ENCODE measurements around the gene PHACTR4. TPM values are rescaled to one million over a fixed set of nuclear protein-coding genes. Genes with fewer than 3 reads are reported as not detected.

PHACTR4 gene
- total and polyA plus RNA-seq, 9 donors: 10.3 to 33.0 (median 27.0) TPM

DNA sequence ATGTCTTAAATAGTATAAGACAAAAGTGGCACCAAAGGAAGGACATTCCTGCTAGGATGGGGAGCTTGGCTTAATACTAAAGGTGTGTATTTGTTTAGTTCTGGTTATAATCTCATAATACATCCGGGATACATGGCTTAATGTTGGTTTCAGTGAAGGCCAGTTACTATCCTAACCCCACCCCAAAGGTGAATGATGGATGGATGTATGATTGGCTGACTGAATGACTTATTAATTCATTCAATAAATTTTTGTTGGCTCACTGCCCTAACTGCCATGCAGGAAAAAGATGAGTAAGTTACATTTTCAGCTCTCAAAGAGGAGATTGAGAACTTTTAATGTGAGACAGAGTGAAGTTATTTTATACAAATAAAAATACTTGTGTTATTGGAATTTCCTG, 52.2 kb downstream of the PHACTR4 start:
- no CpG with 5 or more reads among the region's 1 CpG for WGBS (ENCODE audit: insufficient coverage)
- Histone ChIP-seq H3K27ac (ENCODE audit: low read length) (no peak overlapping the region), H3K9me3 (replicated peaks; ENCODE audit: control insufficient read depth, low read depth, low read length) (no peaks in the 10 kb centered on the region), H3K36me3 (ENCODE audit: control insufficient read depth, insufficient read depth, low read length) (no peaks in the 10 kb centered on the region), H3K4me1 (ENCODE audit: control insufficient read depth, insufficient read depth, low read length) (no peaks in the 10 kb centered on the region), H3K4me3 (ENCODE audit: low read length) (no peak overlapping the region), H3K27me3 (ENCODE audit: control insufficient read depth, insufficient read depth, low read length) (no peaks in the 10 kb centered on the region)
- DNase-seq: no peak

DNA sequence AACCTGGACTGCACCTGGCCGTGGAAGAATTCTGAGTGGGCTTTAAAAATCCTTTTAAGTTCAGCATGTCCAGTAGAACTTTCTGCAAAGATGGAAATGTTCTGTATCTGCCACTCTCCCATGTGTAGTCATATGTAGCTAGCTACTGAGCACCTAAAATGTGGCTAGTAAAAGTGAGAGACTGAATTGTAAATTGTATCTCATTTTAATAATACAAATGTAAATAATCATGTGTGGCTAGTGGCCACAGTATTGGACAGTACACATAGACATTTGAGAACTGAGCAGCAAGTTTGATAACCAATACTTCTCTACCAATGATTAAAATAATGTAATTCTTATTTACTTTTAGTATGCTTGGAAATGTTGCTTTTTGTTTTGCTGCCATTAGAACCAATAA, 57.3 kb downstream of the PHACTR4 start:
- 86% methylated on average over 1 of the region's 1 CpG for WGBS (ENCODE audit: insufficient coverage)
- no peak for DNase-seq
- Histone ChIP-seq H3K4me1 (ENCODE audit: control insufficient read depth, insufficient read depth, low read length) (no peaks in the 10 kb centered on the region), H3K36me3 (ENCODE audit: control insufficient read depth, insufficient read depth, low read length) (no peaks in the 10 kb centered on the region), H3K9me3 (replicated peaks; ENCODE audit: control insufficient read depth, low read depth, low read length) (no peaks in the 10 kb centered on the region), H3K27ac (ENCODE audit: low read length) (no peak overlapping the region), H3K27me3 (ENCODE audit: control insufficient read depth, insufficient read depth, low read length) (no peaks in the 10 kb centered on the region), H3K4me3 (ENCODE audit: low read length) (no peak overlapping the region)

DNA sequence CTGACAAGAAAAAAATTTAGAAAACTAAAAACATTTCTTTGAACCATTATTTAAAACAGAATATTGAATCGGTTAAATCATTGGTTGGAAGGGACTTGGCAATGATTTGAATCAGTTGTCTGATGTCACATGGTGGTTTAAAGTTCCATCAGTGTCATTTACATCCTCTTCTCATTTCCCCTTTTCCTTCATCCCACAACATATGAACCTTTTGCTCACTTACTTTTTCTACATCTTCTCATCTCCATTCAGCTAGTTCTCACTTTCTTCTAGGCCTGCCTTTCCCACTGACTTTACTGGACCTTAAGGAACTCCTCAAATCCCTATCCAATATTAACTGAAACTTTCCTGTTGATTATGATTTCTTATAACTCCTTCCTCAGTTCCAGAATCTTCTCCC, 58.5 kb downstream of the PHACTR4 start:
- DNase-seq: peak; percentile 18
- no peaks in the 10 kb centered on the region for H3K27me3 ChIP-seq (ENCODE audit: control insufficient read depth, insufficient read depth, low read length)
- WGBS (ENCODE audit: insufficient coverage): no CpG with 5 or more reads among the region's 1 CpG
- no peaks in the 10 kb centered on the region for H3K36me3 ChIP-seq (ENCODE audit: control insufficient read depth, insufficient read depth, low read length)
- no peaks in the 10 kb centered on the region for H3K9me3 ChIP-seq (replicated peaks; ENCODE audit: control insufficient read depth, low read depth, low read length)
- no peak overlapping the region for H3K27ac ChIP-seq (ENCODE audit: low read length)
- H3K4me1 ChIP-seq (ENCODE audit: control insufficient read depth, insufficient read depth, low read length): no peaks in the 10 kb centered on the region
- H3K4me3 ChIP-seq (ENCODE audit: low read length): no peak overlapping the region

DNA sequence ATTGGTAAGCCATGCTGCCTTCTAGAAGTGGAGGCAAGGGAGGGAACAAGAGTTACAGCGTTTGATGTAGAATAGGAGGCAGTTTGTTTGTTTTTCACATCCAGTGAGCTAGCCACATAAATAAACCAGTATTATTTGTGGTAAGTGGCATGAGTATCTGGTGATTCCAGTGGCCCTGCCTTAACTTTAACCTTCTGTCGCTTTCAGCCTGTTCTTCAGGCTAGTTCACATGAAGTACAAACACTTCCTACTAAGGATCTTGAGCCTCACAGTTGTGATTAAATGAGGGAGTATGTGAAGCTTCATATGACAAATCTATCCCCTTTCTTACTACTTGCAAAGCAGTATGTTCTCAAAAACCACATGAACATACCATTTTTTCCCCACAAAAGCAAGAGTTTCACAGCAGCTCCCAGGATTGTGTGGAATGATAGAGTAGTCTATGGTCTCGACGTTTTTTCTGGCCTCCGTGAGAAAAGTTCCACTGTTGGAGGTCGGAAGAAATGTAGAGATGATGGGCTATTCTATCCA, 59.5 kb downstream of the PHACTR4 start:
- no peaks in the 10 kb centered on the region for H3K36me3 ChIP-seq (ENCODE audit: control insufficient read depth, insufficient read depth, low read length)
- 78% methylated on average over 5 of the region's 6 CpGs for WGBS (ENCODE audit: insufficient coverage)
- H3K9me3 ChIP-seq (replicated peaks; ENCODE audit: control insufficient read depth, low read depth, low read length): no peaks in the 10 kb centered on the region
- H3K27me3 ChIP-seq (ENCODE audit: control insufficient read depth, insufficient read depth, low read length): no peaks in the 10 kb centered on the region
- H3K4me1 ChIP-seq (ENCODE audit: control insufficient read depth, insufficient read depth, low read length): no peaks in the 10 kb centered on the region
- H3K27ac ChIP-seq (ENCODE audit: low read length): no peak overlapping the region
- DNase-seq: no peak
- no peak overlapping the region for H3K4me3 ChIP-seq (ENCODE audit: low read length)

DNA sequence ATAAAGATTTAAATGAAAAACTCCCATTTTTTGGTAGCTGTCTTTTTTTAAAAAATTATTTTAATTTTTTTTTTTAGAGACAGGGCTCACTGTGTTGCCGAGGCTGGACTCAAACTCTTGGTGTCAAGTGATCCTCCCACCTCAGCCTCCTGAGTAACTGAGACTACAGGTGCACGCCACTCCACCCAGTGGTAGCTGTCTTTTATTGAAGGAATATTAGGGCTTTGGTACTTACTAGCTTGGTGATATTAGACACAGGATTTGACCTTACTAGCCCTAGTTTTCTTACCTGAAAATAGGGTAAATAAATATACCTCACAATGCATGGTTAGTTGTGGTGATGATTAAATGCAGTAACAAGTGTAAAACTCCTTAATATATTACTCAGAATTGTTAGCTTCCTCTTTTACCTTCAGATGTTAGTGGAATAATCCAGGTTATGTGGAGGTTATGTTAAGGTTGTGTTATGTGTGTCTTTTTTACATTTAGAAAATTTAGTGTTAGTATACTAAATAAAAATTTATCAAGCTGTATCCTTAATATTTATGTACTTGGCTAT, 66.8 kb downstream of the PHACTR4 start:
- H3K9me3 ChIP-seq (replicated peaks; ENCODE audit: control insufficient read depth, low read depth, low read length): no peaks in the 10 kb centered on the region
- no peak overlapping the region for H3K27ac ChIP-seq (ENCODE audit: low read length)
- WGBS (ENCODE audit: insufficient coverage): no CpG with 5 or more reads among the region's 2 CpGs
- no peaks in the 10 kb centered on the region for H3K36me3 ChIP-seq (ENCODE audit: control insufficient read depth, insufficient read depth, low read length)
- no peak for DNase-seq
- H3K27me3 ChIP-seq (ENCODE audit: control insufficient read depth, insufficient read depth, low read length): no peaks in the 10 kb centered on the region
- no peak overlapping the region for H3K4me3 ChIP-seq (ENCODE audit: low read length)
- H3K4me1 ChIP-seq (ENCODE audit: control insufficient read depth, insufficient read depth, low read length): peaks cover 9% of the 10 kb centered on the region

DNA sequence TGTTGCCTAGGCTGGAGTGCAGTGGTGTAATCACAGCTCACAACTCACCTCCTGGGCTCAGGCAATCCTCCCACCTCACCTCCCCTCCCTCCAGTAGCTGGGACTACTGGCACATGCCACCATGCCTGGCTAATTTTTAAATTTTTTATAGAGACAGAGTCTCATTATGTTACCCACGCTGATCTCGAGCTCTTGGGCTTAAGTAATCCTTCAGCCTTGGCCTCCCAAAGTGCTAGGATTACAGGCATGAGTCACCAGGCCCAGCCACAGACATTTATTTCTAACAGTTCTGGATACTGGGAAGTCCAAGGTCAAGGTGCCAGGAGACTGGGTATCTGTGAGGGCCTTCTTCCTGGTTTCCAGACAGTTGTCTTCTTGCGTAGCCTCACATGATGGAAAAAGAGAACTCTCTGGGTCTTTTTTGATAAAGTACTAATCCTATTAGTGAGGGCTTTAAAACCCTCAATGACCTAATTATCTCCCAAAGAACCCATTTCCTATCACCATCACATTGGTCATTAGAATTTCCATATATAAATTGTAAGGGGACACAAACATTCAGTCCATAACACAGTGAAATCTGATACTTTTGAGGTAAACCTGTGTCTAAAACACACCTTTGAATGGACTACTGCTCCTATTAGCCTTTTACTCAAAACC, 67.9 kb downstream of the PHACTR4 start:
- Histone ChIP-seq H3K36me3 (ENCODE audit: control insufficient read depth, insufficient read depth, low read length) (no peaks in the 10 kb centered on the region), H3K4me1 (ENCODE audit: control insufficient read depth, insufficient read depth, low read length) (peaks cover 9% of the 10 kb centered on the region), H3K4me3 (ENCODE audit: low read length) (no peak overlapping the region), H3K27me3 (ENCODE audit: control insufficient read depth, insufficient read depth, low read length) (no peaks in the 10 kb centered on the region), H3K9me3 (replicated peaks; ENCODE audit: control insufficient read depth, low read depth, low read length) (no peaks in the 10 kb centered on the region), H3K27ac (ENCODE audit: low read length) (peak overlapping the region; percentile 87)
- WGBS (ENCODE audit: insufficient coverage): no CpG with 5 or more reads among the region's 3 CpGs
- DNase-seq: peak; percentile 30

DNA sequence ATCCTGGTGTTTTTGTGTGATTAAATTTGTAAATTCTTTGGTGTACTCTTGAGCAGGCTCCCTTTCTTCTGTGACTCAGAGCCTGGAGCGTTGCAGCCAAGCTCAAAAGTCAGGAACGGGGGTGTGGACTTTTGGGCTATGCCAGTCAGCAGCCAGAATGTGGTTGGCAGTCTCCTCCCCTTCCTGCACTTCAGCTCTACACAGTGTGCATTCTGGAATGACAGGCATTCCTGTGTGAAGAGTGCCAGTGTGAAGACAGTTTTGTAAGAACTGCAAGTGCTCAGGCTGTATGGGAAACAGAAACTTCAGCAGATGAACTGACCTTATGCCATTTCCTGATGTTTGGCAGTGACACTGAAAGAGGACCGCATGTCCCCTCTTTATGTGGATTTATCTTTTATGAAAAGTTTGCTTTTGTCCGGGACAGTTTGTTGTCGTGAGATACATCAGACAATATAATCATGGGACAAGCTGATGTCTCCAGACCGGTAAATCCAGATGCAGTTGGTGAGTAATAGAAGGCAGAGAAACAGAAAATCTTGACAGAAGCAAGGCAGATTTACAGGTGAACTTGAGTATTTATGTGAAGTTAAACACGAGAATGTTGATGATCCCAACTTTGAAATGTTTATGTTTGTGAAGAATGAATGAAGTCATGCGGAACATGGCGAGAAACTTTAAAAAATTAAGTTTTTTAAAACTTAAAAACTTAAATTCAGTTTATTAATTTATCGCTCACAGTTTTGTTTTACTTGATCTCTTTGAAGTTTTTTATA, 68.6 kb downstream of the PHACTR4 start:
- H3K27me3 ChIP-seq (ENCODE audit: control insufficient read depth, insufficient read depth, low read length): no peaks in the 10 kb centered on the region
- H3K9me3 ChIP-seq (replicated peaks; ENCODE audit: control insufficient read depth, low read depth, low read length): no peaks in the 10 kb centered on the region
- H3K27ac ChIP-seq (ENCODE audit: low read length): peak overlapping the region; percentile 87
- peaks cover 9% of the 10 kb centered on the region for H3K4me1 ChIP-seq (ENCODE audit: control insufficient read depth, insufficient read depth, low read length)
- DNase-seq: peak; percentile 91
- H3K4me3 ChIP-seq (ENCODE audit: low read length): peak overlapping the region; percentile 33
- WGBS (ENCODE audit: insufficient coverage): 53% methylated on average over 4 of the region's 10 CpGs
- H3K36me3 ChIP-seq (ENCODE audit: control insufficient read depth, insufficient read depth, low read length): no peaks in the 10 kb centered on the region

DNA sequence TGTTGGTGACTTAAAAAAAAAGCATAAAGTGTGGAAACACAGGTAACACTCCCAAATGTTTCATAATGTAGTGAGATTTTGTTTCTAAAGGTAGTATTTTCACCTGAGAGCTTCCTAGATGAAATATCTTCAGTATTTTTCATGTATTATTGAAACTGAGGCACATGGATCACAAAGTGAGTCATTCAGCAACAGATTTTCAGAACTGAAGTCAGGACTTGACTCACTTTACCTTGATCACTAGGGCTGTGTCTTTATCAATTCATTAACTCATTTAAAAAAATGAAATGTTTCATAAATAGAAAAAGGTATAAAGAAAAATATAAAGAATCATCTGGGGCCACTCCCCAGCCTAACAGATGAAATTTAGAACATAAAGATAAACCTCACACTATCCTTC, 69.8 kb downstream of the PHACTR4 start:
- no peak overlapping the region for H3K27ac ChIP-seq (ENCODE audit: low read length)

DNA sequence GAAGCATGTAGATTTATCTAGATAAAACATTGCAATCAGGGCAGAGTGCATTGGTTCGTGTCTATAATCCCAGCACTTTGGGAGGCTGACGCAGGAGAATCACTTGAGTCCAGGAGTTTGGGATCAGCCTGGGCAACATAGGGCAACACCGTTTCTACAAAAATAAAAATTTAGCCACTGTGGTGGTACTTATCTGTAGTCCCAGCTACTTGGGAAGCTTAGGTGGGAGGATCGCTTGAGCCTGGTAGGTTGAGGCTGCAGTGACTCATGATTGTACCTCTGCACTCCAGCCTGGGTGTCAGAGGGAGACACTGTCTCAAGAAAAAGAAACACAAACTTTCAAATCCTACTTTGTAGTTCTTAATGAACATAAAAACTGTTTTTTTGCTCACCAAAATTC, 72.1 kb downstream of the PHACTR4 start:
- no peaks in the 10 kb centered on the region for H3K36me3 ChIP-seq (ENCODE audit: control insufficient read depth, insufficient read depth, low read length)
- WGBS (ENCODE audit: insufficient coverage): 100% methylated on average over 3 of the region's 4 CpGs
- no peak overlapping the region for H3K27ac ChIP-seq (ENCODE audit: low read length)
- peaks cover 9% of the 10 kb centered on the region for H3K4me1 ChIP-seq (ENCODE audit: control insufficient read depth, insufficient read depth, low read length)
- DNase-seq: no peak
- peaks cover 2% of the 10 kb centered on the region for H3K9me3 ChIP-seq (replicated peaks; ENCODE audit: control insufficient read depth, low read depth, low read length)
- H3K4me3 ChIP-seq (ENCODE audit: low read length): no peak overlapping the region
- H3K27me3 ChIP-seq (ENCODE audit: control insufficient read depth, insufficient read depth, low read length): no peaks in the 10 kb centered on the region

More for the DNA sequence above, 69.8 kb downstream of the PHACTR4 start:
- no peaks in the 10 kb centered on the region for H3K27me3 ChIP-seq (ENCODE audit: control insufficient read depth, insufficient read depth, low read length)
- no peak overlapping the region for H3K4me3 ChIP-seq (ENCODE audit: low read length)
- no peak for DNase-seq
- H3K36me3 ChIP-seq (ENCODE audit: control insufficient read depth, insufficient read depth, low read length): no peaks in the 10 kb centered on the region
- peaks cover 9% of the 10 kb centered on the region for H3K4me1 ChIP-seq (ENCODE audit: control insufficient read depth, insufficient read depth, low read length)
- H3K9me3 ChIP-seq (replicated peaks; ENCODE audit: control insufficient read depth, low read depth, low read length): peaks cover 2% of the 10 kb centered on the region

DNA sequence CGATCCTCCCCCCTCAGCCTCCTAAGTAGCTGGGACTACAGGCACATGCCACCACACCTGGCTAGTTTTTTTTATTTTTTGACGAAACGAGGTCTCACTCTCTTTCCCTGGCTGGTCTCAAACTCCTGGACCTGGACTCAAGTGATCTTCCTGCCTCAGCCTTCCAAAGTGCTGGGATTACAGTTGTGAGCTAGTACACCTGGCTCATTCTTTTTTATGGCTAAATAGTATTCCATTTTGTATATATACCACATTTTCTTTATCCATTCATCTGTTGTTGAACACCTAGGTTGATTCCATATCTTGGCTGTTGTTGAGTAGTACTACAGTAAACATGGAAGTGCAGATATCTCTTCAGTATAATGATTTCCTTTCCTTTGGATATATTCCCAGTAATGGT, 74.0 kb downstream of the PHACTR4 start:
- Histone ChIP-seq H3K4me3 (ENCODE audit: low read length) (no peak overlapping the region), H3K36me3 (ENCODE audit: control insufficient read depth, insufficient read depth, low read length) (no peaks in the 10 kb centered on the region), H3K27ac (ENCODE audit: low read length) (no peak overlapping the region), H3K4me1 (ENCODE audit: control insufficient read depth, insufficient read depth, low read length) (no peaks in the 10 kb centered on the region), H3K27me3 (ENCODE audit: control insufficient read depth, insufficient read depth, low read length) (no peaks in the 10 kb centered on the region), H3K9me3 (replicated peaks; ENCODE audit: control insufficient read depth, low read depth, low read length) (peaks cover 2% of the 10 kb centered on the region)
- 83% methylated on average over 1 of the region's 3 CpGs for WGBS (ENCODE audit: insufficient coverage)
- DNase-seq: no peak
